Activated gamma-delta T cell treated with Interleukin-2 at 50 U/mL for 16 hours (primary cell): ENCODE data around the gene FBLN2.
"Not testable (repeated sequence)": the region's sequence is repeated elsewhere in the genome, so short reads cannot be mapped to it uniquely, and the experiment has no call there.

Experiments
- DNase-seq: peaks from one replicate; pipeline ENCODE4 v3.0.0-alpha.2; 2020

The FBLN2 gene

GRCh38 chr3:13548696-13549622 lies at the start of gene FBLN2:
Gene FBLN2 (plus strand): TSS chr3:13549125. CDS start chr3:13570356, 21,231 bp downstream.
- peak; percentile 23 for DNase-seq

- not testable (repeated sequence) for DNase-seq
Measured at GRCh38 chr3:13499246-13499645, 49.7 kb upstream of the FBLN2 start.

- DNase-seq = no peak
Measured at GRCh38 chr3:13500133-13500885, 48.6 kb upstream of the FBLN2 start.

- no peak for DNase-seq
Measured at GRCh38 chr3:13501056-13501455, 47.9 kb upstream of the FBLN2 start.

- DNase-seq = no peak
Measured at GRCh38 chr3:13501521-13501920, 47.4 kb upstream of the FBLN2 start.

GRCh38 chr3:13501958-13502790 lies 46.8 kb upstream of the FBLN2 start:
- no peak for DNase-seq

- no peak for DNase-seq
Measured at GRCh38 chr3:13502791-13503060, 46.2 kb upstream of the FBLN2 start.

GRCh38 chr3:13504161-13504831 lies 44.6 kb upstream of the FBLN2 start:
- DNase-seq = no peak

- no peak for DNase-seq
Measured at GRCh38 chr3:13505147-13506130, 43.5 kb upstream of the FBLN2 start.

- no peak for DNase-seq
Measured at GRCh38 chr3:13506239-13506638, 42.7 kb upstream of the FBLN2 start.

GRCh38 chr3:13506680-13507079 lies 42.2 kb upstream of the FBLN2 start:
- no peak for DNase-seq

GRCh38 chr3:13507247-13507569 lies 41.7 kb upstream of the FBLN2 start:
- DNase-seq = no peak

GRCh38 chr3:13507570-13508339 lies 41.2 kb upstream of the FBLN2 start:
- no peak for DNase-seq

- DNase-seq = no peak
Measured at GRCh38 chr3:13508496-13508895, 40.4 kb upstream of the FBLN2 start.

GRCh38 chr3:13509059-13509815 lies 39.7 kb upstream of the FBLN2 start:
- no peak for DNase-seq

- no peak for DNase-seq
Measured at GRCh38 chr3:13509816-13510192, 39.1 kb upstream of the FBLN2 start.

- no peak for DNase-seq
Measured at GRCh38 chr3:13512451-13512850, 36.5 kb upstream of the FBLN2 start.

- no peak for DNase-seq
Measured at GRCh38 chr3:13513051-13513912, 35.6 kb upstream of the FBLN2 start.

GRCh38 chr3:13513913-13514517 lies 34.9 kb upstream of the FBLN2 start:
- DNase-seq = no peak
